SU-DHL-6 (cell line): Measurements from ENCODE around the gene POC1B.

Experiments
- H2AFZ ChIP-seq: fragments of 200-600 bp; sonication (generic); 2 replicates; pipeline ENCODE4 v1.6.1; 2014; ENCODE audit warnings: low read depth, mild to moderate bottlenecking, moderate library complexity, mixed read lengths, antibody characterized with exemption, low read length; ENCODE audit not compliant: severe bottlenecking
- H3F3A ChIP-seq: fragments of 200-600 bp; shearing (Covaris generic); 2 replicates; pipeline ENCODE4 v1.6.0; 2016; ENCODE audit warnings: antibody characterized with exemption, mild to moderate bottlenecking; ENCODE audit not compliant: insufficient read depth
- H3K27ac ChIP-seq: fragments of 200-600 bp; sonication (generic); 2 replicates; pipeline ENCODE4 v1.5.1; 2016; ENCODE audit warnings: low read depth, mild to moderate bottlenecking, low read length, moderate library complexity, mixed read lengths
- H3K27me3 ChIP-seq: fragments of 200-600 bp; sonication (generic), shearing (Covaris generic); 2 replicates; pipeline ENCODE4 v1.6.0; 2014; ENCODE audit warnings: mild to moderate bottlenecking, low read length
- H3K36me3 ChIP-seq: fragments of 200-600 bp; sonication (generic); 2 replicates; pipeline ENCODE4 v1.6.1; 2014; ENCODE audit warnings: mild to moderate bottlenecking, low read length, mixed read lengths
- H3K4me2 ChIP-seq: fragments of 300-600, 200-600 bp; shearing (Covaris generic), sonication (generic); 2 replicates; pipeline ENCODE4 v1.6.0; 2014; ENCODE audit warnings: low read length, low read depth, mild to moderate bottlenecking; ENCODE audit not compliant: poor library complexity, severe bottlenecking
- H3K4me3 ChIP-seq: fragments of 200-600 bp; sonication (generic); 2 replicates; pipeline ENCODE4 v1.5.1; 2014; ENCODE audit warnings: antibody characterized with exemption, low read length, mild to moderate bottlenecking, mixed read lengths; ENCODE audit not compliant: insufficient read depth, poor library complexity, severe bottlenecking
- H3K79me2 ChIP-seq: fragments of 200-600 bp; sonication (generic); 2 replicates; pipeline ENCODE4 v1.6.1; 2014; ENCODE audit warnings: mild to moderate bottlenecking, low read length, moderate library complexity; ENCODE audit not compliant: insufficient read depth
- H3K9ac ChIP-seq: fragments of 200-600 bp; sonication (generic); 2 replicates; pipeline ENCODE4 v1.7.0; 2014; ENCODE audit warnings: mild to moderate bottlenecking, low read length
- H3K9me2 ChIP-seq: fragments of 200-600 bp; sonication (generic); replicated peaks from 2 replicates; pipeline ENCODE4 v1.6.1; 2014; ENCODE audit warnings: low read length; ENCODE audit not compliant: insufficient read depth
- H3K9me3 ChIP-seq: fragments of 200-600 bp; sonication (generic); 2 replicates; pipeline ENCODE4 v1.6.1; 2014; ENCODE audit warnings: low read length, mixed read lengths; ENCODE audit not compliant: insufficient read depth
- H4K20me1 ChIP-seq: fragments of 200-600 bp; sonication (generic); 2 replicates; pipeline ENCODE4 v1.6.1; 2014; ENCODE audit warnings: low read depth, mild to moderate bottlenecking, antibody characterized with exemption, low read length, moderate library complexity, mixed read lengths
- CTCF ChIP-seq: fragments of 200-600 bp; sonication (generic); IDR thresholded peaks from one replicate; pipeline ENCODE4 v1.5.1; 2017; ENCODE audit warnings: antibody characterized with exemption, mild to moderate bottlenecking, low read length, moderate library complexity; ENCODE audit not compliant: insufficient read depth, poor library complexity, severe bottlenecking
- EZH2phosphoT487 ChIP-seq: fragments of 200-600 bp; sonication (generic), shearing (Covaris generic); conservative IDR thresholded peaks from 2 replicates; pipeline ENCODE4 v1.6.1; 2018; ENCODE audit warnings: mild to moderate bottlenecking, antibody characterized with exemption, low read length, moderate library complexity, mixed read lengths

POC1B gene

GRCh38 chr12:89384050-89384758 is 141.6 kb downstream of the POC1B start:
- H3K4me2 ChIP-seq = no peak overlapping the region
- H3K79me2 ChIP-seq = no peaks in the 10 kb centered on the region
- TF ChIP-seq EZH2phosphoT487 (no peak), CTCF (no peak)
- no peaks in the 10 kb centered on the region for H4K20me1 ChIP-seq
- no peaks in the 10 kb centered on the region for H3F3A ChIP-seq
- no peaks in the 10 kb centered on the region for H3K36me3 ChIP-seq
- H3K9me2 ChIP-seq = no peaks in the 10 kb centered on the region
- no peak overlapping the region for H3K27ac ChIP-seq
- no peak overlapping the region for H3K9ac ChIP-seq
- no peak overlapping the region for H3K4me3 ChIP-seq
- H2AFZ ChIP-seq = no peak overlapping the region
- no peaks in the 10 kb centered on the region for H3K9me3 ChIP-seq
- no peaks in the 10 kb centered on the region for H3K27me3 ChIP-seq

- Histone ChIP-seq H3K4me3 (no peak overlapping the region), H3K4me2 (no peak overlapping the region), H3K27me3 (no peaks in the 10 kb centered on the region), H3K9ac (no peak overlapping the region), H3K79me2 (no peaks in the 10 kb centered on the region), H3F3A (no peaks in the 10 kb centered on the region), H3K27ac (no peak overlapping the region), H2AFZ (no peak overlapping the region), H4K20me1 (no peaks in the 10 kb centered on the region), H3K9me2 (no peaks in the 10 kb centered on the region), H3K9me3 (no peaks in the 10 kb centered on the region), H3K36me3 (no peaks in the 10 kb centered on the region)
- TF ChIP-seq EZH2phosphoT487 (no peak), CTCF (no peak)
Observed at GRCh38 chr12:89383235-89384049, 142.4 kb downstream of the POC1B start.

GRCh38 chr12:89382328-89382727 is 143.5 kb downstream of the POC1B start:
- no peaks in the 10 kb centered on the region for H3K27me3 ChIP-seq
- no peak overlapping the region for H3K9ac ChIP-seq
- H3K36me3 ChIP-seq = no peaks in the 10 kb centered on the region
- H3K9me3 ChIP-seq = no peaks in the 10 kb centered on the region
- TF ChIP-seq EZH2phosphoT487 (no peak), CTCF (no peak)
- H4K20me1 ChIP-seq = no peaks in the 10 kb centered on the region
- H3K27ac ChIP-seq = no peak overlapping the region
- H3K4me3 ChIP-seq = no peak overlapping the region
- no peak overlapping the region for H2AFZ ChIP-seq
- no peaks in the 10 kb centered on the region for H3F3A ChIP-seq
- H3K79me2 ChIP-seq = no peaks in the 10 kb centered on the region
- H3K9me2 ChIP-seq = no peaks in the 10 kb centered on the region
- H3K4me2 ChIP-seq = no peak overlapping the region
